ENCODE measurements around the gene CCL22.

GRCh38 chr16:57411362-57411976, 52.9 kb downstream of the CCL22 start:
- no peak for TF ChIP-seq POLR2A (IDR thresholded peaks at IDR 0.05; ENCODE audit: low read depth, low read length)
- TF ChIP-seq TAF1 (IDR thresholded peaks at IDR 0.05; ENCODE audit: low read depth, low read length) = no peak
- TF ChIP-seq POLR2AphosphoS5 (IDR thresholded peaks at IDR 0.05; ENCODE audit: low read depth, low read length) = no peak
- TF ChIP-seq SPI1 (IDR thresholded peaks at IDR 0.05; ENCODE audit: low read depth, low read length) = no peak
- no peak for TF ChIP-seq PAX5 (IDR thresholded peaks at IDR 0.05; ENCODE audit: insufficient read depth, low read length, severe bottlenecking)

All from GM12891 (cell line).